Natural killer cell treated with Interleukin-12 subunit alpha and Interleukin-12 subunit beta and Interleukin-15 and Interleukin-18, amount 100 ng/mL, for 72 hours (primary cell): Measurements from ENCODE around the gene IGLL5. TPM values are rescaled to one million over a fixed set of nuclear protein-coding genes. Genes with fewer than 3 reads are reported as not detected.

Source experiments
- ATAC-seq, 2 donors: fragments of 150-1000 bp; cut with Tn5 transposase in 1 of 2; sonication (Bioruptor Pico), chemical (Tn5 transposase) in 1 of 2; 2 replicates each; pipeline ENCODE4 v1.10.0; 2021
- DNase-seq: peaks from one replicate; pipeline ENCODE4 v3.0.0; 2022; ENCODE audit warnings: low spot score
- H3K27ac Mint-ChIP-seq, 2 donors: 1 replicate in 1 of 2; 2 replicates in 1 of 2; pipeline ENCODE4 v1.8.0; 2022; ENCODE audit warnings: mixed read lengths in 2 of 2, mild to moderate bottlenecking in 1 of 2, moderate library complexity in 1 of 2
- H3K27me3 Mint-ChIP-seq, 2 donors: 1 replicate in 1 of 2; 2 replicates in 1 of 2; pipeline ENCODE4 v1.8.0; 2022; ENCODE audit warnings: mixed read lengths in 2 of 2
- H3K36me3 Mint-ChIP-seq: one replicate; pipeline ENCODE4 v1.8.0; 2022; ENCODE audit warnings: mixed read lengths
- H3K4me1 Mint-ChIP-seq, 2 donors: 1 replicate in 1 of 2; 2 replicates in 1 of 2; pipeline ENCODE4 v1.8.0; 2022; ENCODE audit warnings: low read depth in 2 of 2, mixed read lengths in 2 of 2, mild to moderate bottlenecking in 1 of 2
- H3K4me3 Mint-ChIP-seq: one replicate; pipeline ENCODE4 v1.8.0; 2022; ENCODE audit warnings: mixed read lengths
- H3K9me3 Mint-ChIP-seq: 2 replicates; pipeline ENCODE4 v1.8.0; 2022; ENCODE audit warnings: mixed read lengths
- total RNA-seq, 2 donors: library from RNA; stranded (reverse); gene quantifications; one replicate each; pipeline ENCODE4 v1.2.3, GENCODE V29; 2022

IGLL5 gene
- total RNA-seq, 2 donors from 2014 or later: 5.4 TPM; not detected in 1

DNA sequence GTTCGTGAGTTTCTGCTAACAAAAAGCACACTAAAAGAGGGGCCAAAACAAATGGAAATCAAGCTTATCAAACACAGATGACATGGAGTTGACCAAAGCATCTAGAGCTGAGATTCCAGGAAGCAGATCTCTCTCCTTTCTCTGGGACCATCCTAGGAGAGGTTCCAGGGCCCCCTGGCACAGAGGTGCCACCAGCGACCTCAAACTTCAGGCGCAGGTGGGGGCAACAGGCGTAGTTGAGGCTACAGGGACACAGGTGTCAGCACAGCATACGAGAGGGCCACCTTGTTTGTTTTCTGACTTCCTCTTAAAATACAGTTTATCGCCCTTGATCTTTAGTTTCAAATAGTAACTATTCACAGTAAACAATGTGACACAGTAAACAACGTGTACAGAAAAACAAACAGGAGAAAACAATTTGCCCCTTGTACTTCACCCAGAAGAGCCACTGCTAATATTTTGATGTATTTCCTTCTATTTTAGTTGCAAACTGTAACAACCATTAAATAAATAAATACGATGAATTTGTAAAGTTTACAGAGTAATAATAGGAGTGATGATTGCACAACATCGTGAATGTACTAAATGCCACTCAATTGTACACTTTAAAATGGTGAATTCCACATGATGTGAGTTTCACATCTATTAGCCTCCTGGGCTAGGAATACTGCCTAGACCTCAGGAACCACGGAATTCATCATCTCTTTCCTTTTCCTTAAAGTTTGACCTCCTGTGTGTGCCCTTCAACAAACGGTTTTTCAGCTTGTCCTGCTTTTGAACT is 52.2 kb downstream of the IGLL5 start:
- Mint-ChIP-seq H3K4me3 (no peak overlapping the region), H3K9me3 (no peaks in the 10 kb centered on the region), H3K27ac (no peak overlapping the region), H3K4me1 (peaks cover 6 to 8% of the 10 kb centered on the region in 2 donors), H3K36me3 (no peaks in the 10 kb centered on the region), H3K27me3 (no peaks in the 10 kb centered on the region)
- no peak for DNase-seq
- ATAC-seq: no peak

DNA sequence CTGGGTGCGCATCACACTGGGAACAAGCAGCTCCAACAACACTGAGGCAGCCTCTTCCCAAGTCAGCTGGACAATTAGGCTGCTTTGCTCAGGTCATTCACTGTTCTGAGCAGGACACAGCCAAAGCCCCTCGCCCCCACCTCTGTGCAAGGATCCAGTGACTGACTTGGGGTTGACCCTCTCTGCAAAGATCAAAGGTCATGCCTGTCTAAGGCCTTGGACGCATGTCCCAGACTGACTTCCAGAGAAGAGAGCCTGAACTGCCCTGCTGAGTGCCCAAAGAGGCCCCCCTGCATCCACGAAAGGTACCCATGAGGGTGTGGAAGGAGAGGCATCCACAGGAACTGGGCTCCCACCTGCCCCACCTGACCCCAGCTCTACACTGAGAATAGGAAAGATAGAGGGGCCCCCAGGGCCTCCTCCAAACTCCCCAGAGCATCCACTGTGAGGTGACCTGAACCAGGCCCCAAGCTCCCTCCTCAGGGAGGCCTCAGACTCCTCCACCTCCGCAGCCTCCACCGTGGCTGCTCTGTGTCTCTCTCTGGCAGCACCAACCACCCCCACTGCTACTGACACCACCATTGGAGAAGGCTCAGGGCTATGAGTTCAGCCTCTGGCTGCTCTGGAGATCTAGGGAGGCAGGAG is 53.5 kb downstream of the IGLL5 start:
- H3K27ac Mint-ChIP-seq: no peak overlapping the region
- H3K36me3 Mint-ChIP-seq: no peaks in the 10 kb centered on the region
- H3K4me3 Mint-ChIP-seq: no peak overlapping the region
- no peaks in the 10 kb centered on the region for H3K9me3 Mint-ChIP-seq
- peaks cover 4 to 6% of the 10 kb centered on the region in 2 donors for H3K4me1 Mint-ChIP-seq
- ATAC-seq (no peak), DNase-seq (peak; percentile 41)
- no peaks in the 10 kb centered on the region for H3K27me3 Mint-ChIP-seq

DNA sequence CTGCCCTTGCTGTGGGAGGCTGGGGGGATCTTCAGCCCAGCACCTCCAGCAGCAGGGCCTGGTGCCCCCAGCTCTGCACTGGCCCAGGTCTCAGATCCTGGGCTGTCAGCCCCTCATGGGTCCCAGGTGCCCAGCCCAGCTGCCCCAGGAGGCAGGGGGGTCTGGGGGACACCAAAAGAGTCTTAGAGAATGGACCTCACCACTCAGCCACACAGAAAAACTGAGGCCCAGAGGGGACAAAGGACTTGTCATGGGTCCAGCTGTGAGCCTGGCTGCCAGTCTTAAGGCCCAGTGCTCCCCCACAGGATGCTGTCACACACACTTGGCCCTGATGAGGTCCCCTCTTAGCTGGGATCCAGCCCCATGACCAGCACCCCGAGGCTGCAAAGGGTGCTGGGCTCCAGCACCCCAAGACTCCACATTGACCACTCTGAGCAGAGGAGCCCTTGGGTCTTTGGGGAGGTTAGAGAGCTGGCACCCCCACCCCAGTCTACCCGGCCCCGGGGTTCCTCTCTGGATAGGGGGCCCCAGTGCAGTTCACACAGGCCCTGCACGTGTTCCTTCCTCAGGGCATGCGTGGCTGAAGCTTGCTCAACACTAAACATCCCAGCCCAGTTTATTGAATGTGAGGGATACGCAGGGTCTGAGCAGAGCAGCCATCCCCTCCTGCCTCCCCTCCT is 54.4 kb downstream of the IGLL5 start:
- ATAC-seq: peak in 1 of 2 donors; percentile 12
- Mint-ChIP-seq H3K9me3 (no peaks in the 10 kb centered on the region), H3K27ac (no peak overlapping the region), H3K36me3 (no peaks in the 10 kb centered on the region), H3K27me3 (no peaks in the 10 kb centered on the region), H3K4me3 (no peak overlapping the region), H3K4me1 (peaks cover 4 to 6% of the 10 kb centered on the region in 2 donors)
- peak; percentile 51 for DNase-seq

DNA sequence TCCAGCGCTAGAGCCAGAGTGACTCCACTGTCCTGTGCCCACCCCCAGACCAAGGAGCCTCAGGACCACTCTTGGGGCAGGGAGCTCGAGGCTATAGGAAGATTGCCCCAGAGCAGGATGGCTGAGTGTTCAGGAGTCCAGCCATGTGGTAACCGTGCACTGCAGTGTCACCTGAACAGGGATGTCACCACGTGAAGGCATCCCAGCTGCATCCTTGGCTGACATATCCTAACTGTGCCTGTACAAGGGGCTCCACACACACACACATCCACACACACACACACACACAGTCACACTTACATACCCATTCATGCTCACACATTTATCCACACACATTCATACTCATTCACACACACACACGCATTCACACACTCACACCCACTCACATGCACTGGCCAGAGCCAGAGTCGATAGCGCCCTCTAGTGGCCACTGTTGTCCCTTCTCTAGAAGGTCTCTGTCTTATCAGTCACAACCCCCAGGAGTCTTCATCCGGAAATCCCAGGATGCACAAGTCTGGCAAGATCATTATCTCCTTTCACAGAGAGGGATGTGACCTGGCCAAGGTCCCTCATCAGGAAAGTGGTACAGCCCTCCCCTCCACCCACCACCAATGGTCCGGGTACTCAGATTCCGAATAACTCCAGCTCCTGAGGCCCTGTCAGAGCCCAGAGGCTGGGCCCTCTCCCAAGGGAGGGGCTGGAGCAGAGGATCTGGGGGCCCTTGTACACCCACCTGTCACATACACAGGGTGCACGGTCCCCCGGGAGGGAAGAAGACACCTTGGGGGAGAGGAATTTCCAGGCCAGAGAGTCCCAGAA is 55.1 kb downstream of the IGLL5 start:
- DNase-seq (peak; percentile 82), ATAC-seq (peak; percentile 68 to 74)
- peaks cover 0 to 3% of the 10 kb centered on the region in 2 donors for H3K27me3 Mint-ChIP-seq
- H3K27ac Mint-ChIP-seq: no peak overlapping the region
- H3K9me3 Mint-ChIP-seq: no peaks in the 10 kb centered on the region
- H3K4me3 Mint-ChIP-seq: no peak overlapping the region
- peaks cover 4 to 6% of the 10 kb centered on the region in 2 donors for H3K4me1 Mint-ChIP-seq
- H3K36me3 Mint-ChIP-seq: no peaks in the 10 kb centered on the region

DNA sequence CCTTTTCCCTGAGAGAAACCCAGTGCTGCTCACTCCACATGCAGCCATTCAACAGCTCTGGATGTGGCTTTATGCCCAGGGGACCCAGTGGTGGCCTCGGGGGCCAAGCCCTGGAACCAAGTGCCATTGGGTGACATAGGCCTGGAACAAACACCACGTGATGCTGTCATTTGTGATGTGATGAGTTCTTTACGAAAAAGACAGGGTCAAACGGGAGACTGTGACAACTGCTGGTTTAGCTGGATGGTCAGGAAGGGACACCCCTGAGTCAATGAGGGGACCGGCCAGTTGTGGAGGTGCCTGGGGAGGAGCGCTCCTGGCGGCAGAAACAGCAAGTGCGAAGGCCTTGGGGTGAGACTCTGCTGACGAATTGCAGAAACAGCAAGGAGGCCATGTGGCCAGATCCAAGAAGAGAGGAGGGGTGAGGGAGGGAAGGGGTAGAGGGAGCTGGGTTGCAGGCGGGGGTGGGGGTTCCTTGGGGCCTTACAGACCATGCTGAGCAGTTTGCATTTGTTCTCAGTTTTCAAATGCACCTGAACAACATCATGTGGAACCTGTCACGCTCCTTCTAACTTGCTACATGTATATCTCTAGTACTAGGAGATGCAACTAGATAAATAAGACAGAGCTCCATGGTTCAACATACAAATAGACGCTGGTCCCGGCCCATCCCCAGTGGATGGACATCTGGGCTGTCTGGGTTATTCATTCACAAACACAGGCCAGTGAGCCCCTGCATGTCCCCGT is 56.1 kb downstream of the IGLL5 start:
- ATAC-seq (no peak), DNase-seq (peak; percentile 22)
- no peak overlapping the region for H3K4me3 Mint-ChIP-seq
- H3K4me1 Mint-ChIP-seq: peaks cover 4 to 6% of the 10 kb centered on the region in 2 donors
- H3K36me3 Mint-ChIP-seq: no peaks in the 10 kb centered on the region
- peaks cover 0 to 3% of the 10 kb centered on the region in 2 donors for H3K27me3 Mint-ChIP-seq
- H3K27ac Mint-ChIP-seq: no peak overlapping the region
- H3K9me3 Mint-ChIP-seq: no peaks in the 10 kb centered on the region

DNA sequence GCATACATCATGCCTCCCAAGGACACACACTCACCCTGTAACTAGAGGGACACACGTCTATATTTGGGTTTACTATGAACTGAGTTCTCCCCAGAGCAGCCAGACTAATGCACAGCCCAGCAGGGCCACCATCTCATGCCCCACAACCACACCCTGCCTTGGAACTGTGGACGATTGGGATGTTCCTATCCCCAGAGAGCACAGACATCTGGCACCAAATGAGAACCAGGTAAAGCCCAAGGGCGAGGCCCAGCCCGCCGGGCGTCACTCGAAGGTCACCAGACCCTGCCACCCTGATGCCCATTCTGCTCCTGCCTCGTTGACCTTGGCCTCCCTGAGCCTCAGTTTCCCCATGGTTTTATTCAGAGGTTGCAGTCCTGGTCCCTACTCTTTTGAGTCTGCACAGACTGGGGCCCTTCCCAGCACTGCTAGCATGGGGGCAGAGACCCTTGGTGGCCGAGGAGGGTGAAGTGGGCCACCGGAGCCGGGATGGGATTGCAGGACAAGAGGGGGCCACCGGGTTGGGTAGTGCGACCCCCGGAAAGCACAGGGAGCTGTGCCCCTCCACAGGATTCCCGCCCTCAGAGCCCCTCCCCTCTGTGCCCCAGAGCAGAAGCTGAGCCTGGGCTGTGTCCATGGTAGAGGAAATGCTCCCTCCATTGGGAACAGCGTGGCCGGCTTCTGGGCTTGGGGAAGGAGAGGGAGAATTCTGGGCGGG is 56.8 kb downstream of the IGLL5 start:
- Mint-ChIP-seq H3K4me3 (no peak overlapping the region), H3K36me3 (no peaks in the 10 kb centered on the region), H3K4me1 (peaks cover 4 to 6% of the 10 kb centered on the region in 2 donors), H3K27me3 (peaks cover 0 to 3% of the 10 kb centered on the region in 2 donors), H3K9me3 (no peaks in the 10 kb centered on the region), H3K27ac (no peak overlapping the region)
- DNase-seq (peak; percentile 59), ATAC-seq (no peak)

DNA sequence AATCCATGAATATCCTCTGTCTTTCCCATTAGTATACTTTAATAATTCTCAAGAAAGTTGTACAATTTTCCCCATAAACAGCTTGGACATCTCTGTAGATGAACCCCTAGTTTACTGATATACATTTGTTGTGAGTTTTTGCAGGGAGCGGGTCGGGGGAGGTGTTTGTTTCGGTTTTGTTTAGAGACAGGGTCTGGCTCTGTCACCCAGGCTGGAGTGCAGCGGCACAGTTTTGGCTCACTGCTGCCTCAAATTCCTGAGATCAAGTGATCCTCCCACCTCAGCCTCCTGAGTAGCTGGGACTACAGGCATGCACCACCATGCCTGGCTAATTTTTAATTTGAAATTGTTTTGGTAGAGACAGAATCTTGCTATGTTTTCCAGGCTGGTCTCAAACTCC is 57.6 kb downstream of the IGLL5 start:
- DNase-seq (no peak), ATAC-seq (no peak)
- no peaks in the 10 kb centered on the region for H3K9me3 Mint-ChIP-seq
- no peak overlapping the region for H3K4me3 Mint-ChIP-seq
- no peak overlapping the region for H3K27ac Mint-ChIP-seq
- H3K36me3 Mint-ChIP-seq: no peaks in the 10 kb centered on the region
- peaks cover 0 to 3% of the 10 kb centered on the region in 2 donors for H3K27me3 Mint-ChIP-seq
- H3K4me1 Mint-ChIP-seq: peaks cover 4 to 6% of the 10 kb centered on the region in 2 donors

Other genes starting within 250 kb of the IGLL5 start
- not detected for gene GGTLC2, start 243.2 kb upstream of the IGLL5 start, total RNA-seq
- gene GNAZ, start 182.7 kb downstream of the IGLL5 start, total RNA-seq: 1 to 10 TPM in 1 of 2 donors, under 1 TPM in 1; 0.98 to 2.6 TPM